ENCODE results near the gene SVOP. TPM values are rescaled to one million over a fixed set of nuclear protein-coding genes. Genes with fewer than 3 reads are reported as not detected.

Gene SVOP
- total RNA-seq, 6 experiments from 2014 or later = not detected

- H3K9me3 ChIP-seq = no peaks in the 10 kb centered on the region
- no peak overlapping the region for H3K4me3 ChIP-seq
- no peaks in the 10 kb centered on the region for H3K4me1 ChIP-seq
- H3K36me3 ChIP-seq = no peaks in the 10 kb centered on the region
- TF ChIP-seq CTCF (IDR thresholded peaks at IDR 0.05) (no peak), POLR2A (IDR thresholded peaks at IDR 0.05) (no peak)
- H3K27me3 ChIP-seq = no peaks in the 10 kb centered on the region
- intact Hi-C loops (cut with DNase I) = no loop called here
- no peak overlapping the region for H3K27ac ChIP-seq
- no peak for ATAC-seq
- no peak for DNase-seq
- 31% methylated on average over 2 of the region's 5 CpGs for WGBS (ENCODE audit: insufficient coverage, low coverage, low lambda C conversion rate, missing lambda C conversion rate)
Measured at GRCh38 chr12:108989376-108989775, 31.5 kb downstream of the SVOP start.

GRCh38 chr12:108985750-108986149, 35.1 kb downstream of the SVOP start:
- ATAC-seq (no peak), DNase-seq (no peak)
- no peaks in the 10 kb centered on the region for H3K27me3 ChIP-seq
- no peak overlapping the region for H3K27ac ChIP-seq
- no peaks in the 10 kb centered on the region for H3K36me3 ChIP-seq
- H3K4me1 ChIP-seq = no peaks in the 10 kb centered on the region
- no peaks in the 10 kb centered on the region for H3K9me3 ChIP-seq
- H3K4me3 ChIP-seq = no peak overlapping the region
- 25% methylated on average over 2 of the region's 2 CpGs for WGBS (ENCODE audit: insufficient coverage, low coverage, low lambda C conversion rate, missing lambda C conversion rate)
- intact Hi-C loops (cut with DNase I) = no loop called here
- no peak for TF ChIP-seq CTCF (IDR thresholded peaks at IDR 0.05)
- no peak for TF ChIP-seq POLR2A (IDR thresholded peaks at IDR 0.05)

- ATAC-seq (no peak), DNase-seq (no peak)
- Histone ChIP-seq H3K36me3 (no peaks in the 10 kb centered on the region), H3K4me3 (no peak overlapping the region), H3K4me1 (no peaks in the 10 kb centered on the region), H3K9me3 (no peaks in the 10 kb centered on the region), H3K27me3 (no peaks in the 10 kb centered on the region), H3K27ac (no peak overlapping the region)
- WGBS (ENCODE audit: insufficient coverage, low coverage, low lambda C conversion rate, missing lambda C conversion rate) = 88% methylated on average over 1 of the region's 1 CpG
- no peak for TF ChIP-seq POLR2A (IDR thresholded peaks at IDR 0.05)
- TF ChIP-seq CTCF (IDR thresholded peaks at IDR 0.05) = no peak
- intact Hi-C loops (cut with DNase I) = no loop called here
Measured at GRCh38 chr12:108983227-108983626, 37.6 kb downstream of the SVOP start.

GRCh38 chr12:108982621-108983219, 38.1 kb downstream of the SVOP start:
- Histone ChIP-seq H3K27ac (no peak overlapping the region), H3K9me3 (no peaks in the 10 kb centered on the region), H3K27me3 (no peaks in the 10 kb centered on the region), H3K4me1 (no peaks in the 10 kb centered on the region), H3K36me3 (no peaks in the 10 kb centered on the region), H3K4me3 (no peak overlapping the region)
- DNase-seq (no peak), ATAC-seq (no peak)
- TF ChIP-seq POLR2A (IDR thresholded peaks at IDR 0.05) = no peak
- no peak for TF ChIP-seq CTCF (IDR thresholded peaks at IDR 0.05)
- intact Hi-C loops (cut with DNase I) = no loop called here

GRCh38 chr12:108981835-108982234, 39.0 kb downstream of the SVOP start:
- WGBS (ENCODE audit: insufficient coverage, low coverage, low lambda C conversion rate, missing lambda C conversion rate) = 55% methylated on average over 4 of the region's 4 CpGs
- Histone ChIP-seq H3K4me1 (no peaks in the 10 kb centered on the region), H3K27ac (no peak overlapping the region), H3K4me3 (no peak overlapping the region), H3K27me3 (no peaks in the 10 kb centered on the region), H3K9me3 (no peaks in the 10 kb centered on the region), H3K36me3 (no peaks in the 10 kb centered on the region)
- no peak for TF ChIP-seq POLR2A (IDR thresholded peaks at IDR 0.05)
- TF ChIP-seq CTCF (IDR thresholded peaks at IDR 0.05) = no peak
- intact Hi-C loops (cut with DNase I) = no loop called here
- ATAC-seq (no peak), DNase-seq (no peak)
